Trophoblast cell (in vitro differentiated cells and primary cell): Measurements from ENCODE around the gene NDC80.

Experiments
- DNase-seq, 2 donors: peaks; one replicate each; pipeline ENCODE4 v3.0.0-alpha.2; 2016
- H2AFZ ChIP-seq: 2 replicates; pipeline ENCODE4 v1.6.1; 2013; ENCODE audit warnings: low read length, moderate library complexity, mild to moderate bottlenecking; ENCODE audit not compliant: insufficient read depth, poor library complexity
- H2AK5ac ChIP-seq: 2 replicates; pipeline ENCODE4 v1.6.1; 2013; ENCODE audit warnings: mild to moderate bottlenecking, low read length
- H2BK120ac ChIP-seq: 2 replicates; pipeline ENCODE4 v1.6.1; 2013; ENCODE audit warnings: low read length, mild to moderate bottlenecking, moderate library complexity; ENCODE audit not compliant: insufficient read depth, poor library complexity
- H2BK12ac ChIP-seq: 2 replicates; pipeline ENCODE4 v1.6.1; 2013; ENCODE audit warnings: mild to moderate bottlenecking, low read length, moderate library complexity
- H2BK5ac ChIP-seq: 2 replicates; pipeline ENCODE4 v1.6.1; 2013; ENCODE audit warnings: low read length, low read depth, moderate library complexity, mild to moderate bottlenecking; ENCODE audit not compliant: poor library complexity
- H3K14ac ChIP-seq: 2 replicates; pipeline ENCODE4 v1.6.1; 2013; ENCODE audit warnings: mild to moderate bottlenecking, low read length
- H3K18ac ChIP-seq: 2 replicates; pipeline ENCODE4 v1.6.1; 2013; ENCODE audit warnings: mild to moderate bottlenecking, low read length
- H3K23ac ChIP-seq: 2 replicates; pipeline ENCODE4 v1.6.1; 2013; ENCODE audit warnings: low read length
- H3K27ac ChIP-seq: 2 replicates; pipeline ENCODE4 v1.5.1; 2013; ENCODE audit warnings: low read depth, mild to moderate bottlenecking, inconsistent platforms, low read length, moderate library complexity
- H3K27me3 ChIP-seq: 2 replicates; pipeline ENCODE4 v1.6.1; 2013; ENCODE audit warnings: inconsistent platforms, mild to moderate bottlenecking, low read length, moderate library complexity; ENCODE audit not compliant: insufficient read depth
- H3K36me3 ChIP-seq, 2 experiments: 1 replicate in 1 of 2; 2 replicates in 1 of 2; pipeline ENCODE4 v1.6.1; 2013; ENCODE audit warnings: low read length in 2 of 2, mild to moderate bottlenecking in 2 of 2, moderate library complexity in 1 of 2; ENCODE audit not compliant: insufficient read depth in 2 of 2, control insufficient read depth in 1 of 2
- H3K4ac ChIP-seq: 2 replicates; pipeline ENCODE4 v1.6.1; 2013; ENCODE audit warnings: low read depth, mild to moderate bottlenecking, low read length, moderate library complexity
- H3K4me1 ChIP-seq, 2 experiments: 1 replicate in 1 of 2; 2 replicates in 1 of 2; pipeline ENCODE4 v1.6.1; 2013; ENCODE audit warnings: low read length in 2 of 2, mild to moderate bottlenecking in 2 of 2, moderate library complexity in 1 of 2; ENCODE audit not compliant: insufficient read depth in 2 of 2, control insufficient read depth in 1 of 2
- H3K4me2 ChIP-seq: 2 replicates; pipeline ENCODE4 v1.6.1; 2013; ENCODE audit warnings: inconsistent platforms, mild to moderate bottlenecking, low read length, moderate library complexity
- H3K4me3 ChIP-seq: 2 replicates; pipeline ENCODE4 v1.5.1; 2013; ENCODE audit warnings: mild to moderate bottlenecking, low read depth, low read length, inconsistent platforms
- H3K79me1 ChIP-seq: one replicate; pipeline ENCODE4 v1.6.1; 2013; ENCODE audit warnings: low read length
- H3K79me2 ChIP-seq: 2 replicates; pipeline ENCODE4 v1.6.1; 2013; ENCODE audit warnings: low read length, mild to moderate bottlenecking; ENCODE audit not compliant: control insufficient read depth, insufficient read depth, poor library complexity
- H3K9ac ChIP-seq: 2 replicates; pipeline ENCODE4 v1.6.1; 2013; ENCODE audit warnings: mild to moderate bottlenecking, low read length
- H3K9me3 ChIP-seq: 2 replicates; pipeline ENCODE4 v1.6.1; 2013; ENCODE audit warnings: low read depth, mild to moderate bottlenecking, control low read depth, inconsistent platforms, low read length; ENCODE audit not compliant: insufficient read depth
- H4K12ac ChIP-seq: 2 replicates; pipeline ENCODE4 v1.6.1; 2013; ENCODE audit warnings: low read depth, mild to moderate bottlenecking, low read length, moderate library complexity
- H4K8ac ChIP-seq: 2 replicates; pipeline ENCODE4 v1.6.1; 2013; ENCODE audit warnings: low read depth, mild to moderate bottlenecking, low read length, moderate library complexity
- H4K91ac ChIP-seq: one replicate; pipeline ENCODE4 v1.6.1; 2013; ENCODE audit warnings: low read depth, mild to moderate bottlenecking, low read length, moderate library complexity
- WGBS: extraction: QIAGEN DNeasy Blood & Tissue Kit; methylation state at CpG from one replicate; pipeline ENCODE4 v1.1.7; 2013; ENCODE audit warnings: missing lambda C conversion rate; ENCODE audit not compliant: insufficient read length, insufficient coverage; ENCODE audit errors: extremely low coverage; 5-methylcytosine and 5-hydroxymethylcytosine counted together

The NDC80 gene

GRCh38 chr18:2651981-2652380 lies 80.6 kb downstream of the NDC80 start:
- Histone ChIP-seq H3K9me3 (peaks cover 1% of the 10 kb centered on the region), H3K4me3 (no peak overlapping the region), H2AK5ac (no peak overlapping the region), H2AFZ (no peak overlapping the region), H4K12ac (no peak overlapping the region), H3K27ac (no peak overlapping the region), H4K8ac (no peak overlapping the region), H4K91ac (no peak overlapping the region), H3K9ac (no peak overlapping the region), H2BK5ac (no peak overlapping the region), H3K27me3 (no peaks in the 10 kb centered on the region), H2BK12ac (no peak overlapping the region), H3K4ac (no peak overlapping the region), H3K18ac (no peak overlapping the region), H3K4me2 (no peak overlapping the region), H2BK120ac (no peak overlapping the region), H3K14ac (no peak overlapping the region), H3K36me3 (no peaks in the 10 kb centered on the region), H3K4me1 (peaks cover 0 to under 1% of the 10 kb centered on the region in 2 experiments), H3K79me2 (peaks cover 18% of the 10 kb centered on the region), H3K23ac (no peak overlapping the region), H3K79me1 (peaks cover 16% of the 10 kb centered on the region)
- no peak for DNase-seq
- no CpG with 5 or more reads among the region's 1 CpG for WGBS

- Histone ChIP-seq H4K12ac (no peak overlapping the region), H4K8ac (no peak overlapping the region), H3K9ac (no peak overlapping the region), H2AK5ac (no peak overlapping the region), H3K27ac (no peak overlapping the region), H2AFZ (no peak overlapping the region), H2BK5ac (no peak overlapping the region), H2BK120ac (no peak overlapping the region), H3K4me1 (peaks cover 2% of the 10 kb centered on the region in 2 experiments), H3K14ac (no peak overlapping the region), H3K23ac (no peak overlapping the region), H3K9me3 (no peaks in the 10 kb centered on the region), H3K79me2 (peaks cover 20% of the 10 kb centered on the region), H3K27me3 (no peaks in the 10 kb centered on the region), H3K4me3 (no peak overlapping the region), H3K18ac (no peak overlapping the region), H3K36me3 (peaks cover 0 to 2% of the 10 kb centered on the region in 2 experiments), H4K91ac (no peak overlapping the region), H3K79me1 (peaks cover 16% of the 10 kb centered on the region), H3K4ac (no peak overlapping the region), H2BK12ac (no peak overlapping the region), H3K4me2 (no peak overlapping the region)
- no CpG with 5 or more reads among the region's 4 CpGs for WGBS
- no peak for DNase-seq
Observed at GRCh38 chr18:2653467-2653866, 82.1 kb downstream of the NDC80 start.

GRCh38 chr18:2654169-2654927 lies 83.0 kb downstream of the NDC80 start:
- H3K27me3 ChIP-seq: no peaks in the 10 kb centered on the region
- H3K18ac ChIP-seq: no peak overlapping the region
- WGBS: no CpG with 5 or more reads among the region's 13 CpGs
- H3K4me2 ChIP-seq: peak overlapping the region; percentile 96
- H3K36me3 ChIP-seq: peaks cover 0 to 2% of the 10 kb centered on the region in 2 experiments
- H2AK5ac ChIP-seq: no peak overlapping the region
- peaks cover 2% of the 10 kb centered on the region in 2 experiments for H3K4me1 ChIP-seq
- H4K12ac ChIP-seq: no peak overlapping the region
- H2BK12ac ChIP-seq: no peak overlapping the region
- no peak overlapping the region for H3K4me3 ChIP-seq
- no peak overlapping the region for H3K4ac ChIP-seq
- peak in 1 of 2 donors; percentile 27 for DNase-seq
- H3K14ac ChIP-seq: no peak overlapping the region
- H4K8ac ChIP-seq: no peak overlapping the region
- no peak overlapping the region for H4K91ac ChIP-seq
- no peak overlapping the region for H3K27ac ChIP-seq
- no peak overlapping the region for H2BK5ac ChIP-seq
- no peak overlapping the region for H2BK120ac ChIP-seq
- peaks cover 16% of the 10 kb centered on the region for H3K79me1 ChIP-seq
- H3K79me2 ChIP-seq: peaks cover 20% of the 10 kb centered on the region
- no peaks in the 10 kb centered on the region for H3K9me3 ChIP-seq
- no peak overlapping the region for H2AFZ ChIP-seq
- H3K9ac ChIP-seq: no peak overlapping the region
- no peak overlapping the region for H3K23ac ChIP-seq

GRCh38 chr18:2654928-2655177 lies 83.5 kb downstream of the NDC80 start:
- H3K79me1 ChIP-seq: peaks cover 16% of the 10 kb centered on the region
- peak overlapping the region; percentile 78 for H3K14ac ChIP-seq
- peaks cover 0 to 2% of the 10 kb centered on the region in 2 experiments for H3K36me3 ChIP-seq
- no peak overlapping the region for H2AK5ac ChIP-seq
- H3K23ac ChIP-seq: no peak overlapping the region
- peaks cover 20% of the 10 kb centered on the region for H3K79me2 ChIP-seq
- peaks cover 2% of the 10 kb centered on the region in 2 experiments for H3K4me1 ChIP-seq
- H2BK12ac ChIP-seq: no peak overlapping the region
- H4K12ac ChIP-seq: peak overlapping the region; percentile 82
- peak overlapping the region; percentile 99 for H3K4me3 ChIP-seq
- WGBS: no CpG with 5 or more reads among the region's 22 CpGs
- peak overlapping the region; percentile 70 for H2BK120ac ChIP-seq
- no peak for DNase-seq
- H3K9me3 ChIP-seq: no peaks in the 10 kb centered on the region
- H3K27ac ChIP-seq: no peak overlapping the region
- H3K4me2 ChIP-seq: peak overlapping the region; percentile 96
- no peak overlapping the region for H3K4ac ChIP-seq
- H4K91ac ChIP-seq: peak overlapping the region; percentile 73
- no peak overlapping the region for H2BK5ac ChIP-seq
- H3K27me3 ChIP-seq: no peaks in the 10 kb centered on the region
- H3K18ac ChIP-seq: peak overlapping the region; percentile 73
- peak overlapping the region; percentile 47 for H2AFZ ChIP-seq
- peak overlapping the region; percentile 87 for H3K9ac ChIP-seq
- peak overlapping the region; percentile 79 for H4K8ac ChIP-seq
